NCI-H69 (cell line): Measurements from ENCODE around the gene IL22RA1.

Source experiments
- DNase-seq: peaks from one replicate; lab custom pipeline; 2025; lab: John Stamatoyannopoulos, UW

Gene IL22RA1

GRCh38 chr1:24138476-24139221 lies 4.3 kb downstream of the IL22RA1 start:
- no peak for DNase-seq

- no peak for DNase-seq
These were observed 5.9 kb downstream of the IL22RA1 start for GRCh38 chr1:24136956-24137539.

GRCh38 chr1:24134376-24134775 lies 8.6 kb downstream of the IL22RA1 start:
- no peak for DNase-seq

DNA sequence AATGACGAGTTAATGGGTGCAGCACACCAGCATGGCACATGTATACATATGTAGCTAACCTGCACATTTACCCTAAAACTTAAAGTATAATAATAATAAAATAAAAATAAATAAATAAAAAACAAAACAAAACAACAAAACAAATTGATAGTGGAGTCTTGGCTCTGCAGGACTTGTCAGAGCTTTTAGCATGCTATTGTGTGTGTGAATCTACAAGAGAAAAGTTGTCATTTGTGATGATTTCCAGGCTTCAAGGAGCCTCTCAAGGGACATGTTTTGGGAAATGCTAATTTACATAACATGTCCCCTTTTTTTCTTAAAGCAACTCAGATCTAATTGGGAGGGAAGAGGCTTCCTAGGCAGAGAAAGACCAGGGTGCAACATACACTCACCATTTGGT lies 9.1 kb downstream of the IL22RA1 start:
- DNase-seq, result no peak

DNA sequence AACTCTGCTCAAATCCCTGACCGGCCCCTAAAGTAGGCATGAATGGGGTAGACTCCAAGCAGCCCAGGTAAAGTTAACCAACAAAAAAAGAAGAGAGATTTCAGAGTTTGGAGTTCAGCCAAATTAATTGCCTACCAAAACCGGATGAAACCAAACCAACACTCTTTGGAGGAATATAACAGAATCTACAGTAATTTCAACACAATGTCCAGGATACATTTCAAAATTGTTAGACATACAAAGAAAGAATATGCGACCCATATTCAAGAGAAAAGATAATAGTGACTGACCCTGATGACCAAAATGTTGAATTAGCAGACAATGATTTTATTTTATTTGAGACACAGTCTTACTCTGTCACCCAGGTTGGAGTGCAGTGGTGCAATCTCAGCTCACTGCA lies 12.6 kb downstream of the IL22RA1 start:
- no peak for DNase-seq

DNA sequence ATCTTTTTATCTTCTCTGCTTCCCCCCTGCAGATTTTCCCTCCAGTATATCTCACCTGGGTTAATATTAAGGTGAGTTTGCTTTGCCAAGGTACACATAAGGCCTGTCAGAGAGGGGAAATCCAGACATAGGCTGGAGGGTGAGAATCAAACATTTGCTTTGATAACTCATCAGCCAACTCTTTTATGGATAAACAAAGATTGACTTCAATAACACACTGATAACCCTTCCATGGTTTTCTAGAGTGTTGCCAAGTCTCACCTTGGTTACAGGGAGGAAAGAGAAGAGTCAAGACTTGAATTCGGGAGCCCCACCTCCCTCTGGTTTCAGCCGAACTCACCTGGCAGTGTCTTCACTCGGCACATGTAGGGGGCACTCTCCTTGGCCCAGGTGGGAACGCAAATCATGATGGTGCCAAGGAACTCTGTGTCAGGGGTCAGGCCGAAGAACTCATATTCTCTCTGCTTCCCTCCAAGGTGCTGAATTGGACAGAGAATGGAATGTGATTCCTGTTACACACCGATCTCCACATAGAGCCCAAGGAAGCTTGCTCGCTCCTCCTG lies 15.1 kb downstream of the IL22RA1 start:
- no peak for DNase-seq

DNA sequence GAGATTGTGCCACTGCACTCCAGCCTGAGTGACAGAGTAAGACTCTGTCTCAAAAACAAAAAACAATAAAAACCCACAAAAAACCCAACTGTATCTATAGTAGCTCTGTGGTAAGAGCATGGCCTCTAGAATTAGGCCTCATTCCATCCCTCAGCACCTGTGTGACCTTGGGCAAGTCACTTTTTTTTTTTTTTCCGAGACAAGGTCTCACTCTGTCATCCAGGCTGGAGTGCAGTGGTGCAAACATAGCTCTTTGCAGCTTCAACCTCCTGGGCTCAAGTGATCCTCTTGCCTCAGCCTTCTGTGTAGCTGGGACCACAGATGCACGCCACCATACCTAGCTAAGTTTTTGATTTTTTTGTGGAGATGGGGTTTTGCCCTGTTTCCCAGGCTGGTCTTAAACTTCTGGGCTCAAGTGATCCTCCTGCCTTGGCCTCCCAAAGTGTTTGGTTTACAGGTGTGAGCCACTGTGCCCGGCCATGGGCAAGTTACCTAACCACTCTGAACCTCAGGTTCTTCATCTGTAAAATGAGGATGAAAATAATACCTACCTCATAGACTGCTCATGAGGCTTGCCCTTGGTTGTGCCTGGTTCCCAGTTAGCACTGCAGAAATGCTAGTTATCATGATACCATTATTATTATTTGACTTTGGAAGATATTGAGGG lies 15.7 kb downstream of the IL22RA1 start:
- no peak for DNase-seq

DNA sequence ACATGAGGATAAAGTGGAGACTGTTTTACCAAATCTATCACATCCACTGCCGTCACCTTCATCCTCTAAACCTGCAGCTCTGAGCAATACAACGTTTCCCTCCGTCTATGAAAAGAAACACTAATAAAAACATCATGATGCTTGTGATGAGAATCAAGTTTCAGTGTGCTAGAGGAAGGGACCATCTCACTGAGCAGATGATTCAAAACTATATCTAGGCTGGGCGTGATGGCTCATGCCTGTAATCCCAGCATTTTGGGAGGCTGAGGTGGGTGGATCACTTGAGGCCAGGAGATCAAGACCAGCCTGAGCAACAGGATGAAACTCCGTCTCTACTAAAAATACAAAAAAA lies 16.3 kb downstream of the IL22RA1 start:
- DNase-seq, result no peak

DNA sequence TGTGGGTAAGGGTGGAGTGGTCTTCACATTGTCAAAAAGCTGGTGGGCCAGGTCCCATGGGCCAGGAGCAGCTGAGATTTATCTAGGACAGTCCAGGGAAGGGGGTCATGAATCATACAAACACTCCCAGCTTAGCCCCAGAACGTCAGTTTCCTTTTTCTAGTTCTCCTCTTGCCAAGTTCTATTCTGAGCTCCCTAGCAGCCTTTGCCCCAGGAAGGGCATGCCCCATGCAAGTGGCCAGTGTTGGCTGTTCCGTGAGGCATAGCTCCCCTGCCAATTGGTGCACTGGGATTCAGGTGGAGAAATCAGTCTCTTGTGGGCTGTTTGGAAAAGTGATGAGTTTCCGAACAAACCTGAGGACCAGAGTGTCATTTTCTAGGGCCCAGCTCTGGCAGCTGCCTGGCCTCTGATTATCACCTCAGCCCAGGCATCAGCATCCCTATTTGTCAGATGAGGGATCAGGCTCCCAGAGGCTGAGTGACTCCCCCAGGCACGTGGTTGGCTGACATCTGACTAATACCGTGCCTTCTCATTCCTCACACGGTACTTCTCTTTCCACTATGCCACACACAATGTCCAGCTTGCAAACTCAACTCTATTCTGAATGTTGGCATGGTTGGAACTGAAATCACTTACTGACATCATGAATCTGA lies 16.8 kb downstream of the IL22RA1 start:
- DNase-seq, result no peak

DNA sequence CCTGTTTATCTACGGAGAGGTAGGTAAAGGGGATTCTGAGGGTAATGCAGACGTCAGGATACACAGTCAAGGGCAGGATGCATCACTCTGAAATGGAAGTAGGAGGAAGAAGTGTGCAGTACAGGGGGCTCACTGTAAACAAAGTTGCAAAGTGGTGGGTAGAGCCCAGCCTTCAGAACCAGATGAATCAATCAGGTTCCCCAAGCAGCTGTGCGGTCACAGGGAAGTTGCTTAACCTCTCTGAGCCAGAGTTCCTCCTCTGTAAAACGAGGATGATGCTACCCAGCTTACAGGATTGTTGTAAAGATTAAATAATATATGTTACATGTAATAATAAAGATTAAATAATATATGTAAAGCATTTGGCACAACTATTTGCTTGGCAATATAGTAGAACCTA lies 17.5 kb downstream of the IL22RA1 start:
- no peak for DNase-seq

DNA sequence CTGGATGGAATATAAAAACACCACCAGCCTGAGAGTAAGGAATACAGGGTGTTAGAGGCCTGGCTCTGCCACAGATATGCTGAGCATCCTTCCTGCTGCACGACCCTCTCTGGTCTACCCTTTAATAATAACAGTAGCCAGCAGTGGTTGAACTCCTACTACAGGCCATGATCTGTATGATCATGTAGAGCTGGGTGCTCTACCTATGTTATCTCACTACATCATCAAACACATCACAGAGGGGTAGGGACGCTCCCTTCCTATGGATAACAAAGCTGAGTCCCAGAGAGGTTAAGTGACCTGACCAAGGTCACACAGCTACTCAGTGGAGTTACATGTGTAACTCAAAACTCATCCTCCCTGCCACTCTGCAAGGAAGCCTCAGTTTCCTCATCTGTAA lies 18.0 kb downstream of the IL22RA1 start:
- DNase-seq, result no peak

- no peak for DNase-seq
These were observed 19.3 kb downstream of the IL22RA1 start for GRCh38 chr1:24123611-24124010.

DNA sequence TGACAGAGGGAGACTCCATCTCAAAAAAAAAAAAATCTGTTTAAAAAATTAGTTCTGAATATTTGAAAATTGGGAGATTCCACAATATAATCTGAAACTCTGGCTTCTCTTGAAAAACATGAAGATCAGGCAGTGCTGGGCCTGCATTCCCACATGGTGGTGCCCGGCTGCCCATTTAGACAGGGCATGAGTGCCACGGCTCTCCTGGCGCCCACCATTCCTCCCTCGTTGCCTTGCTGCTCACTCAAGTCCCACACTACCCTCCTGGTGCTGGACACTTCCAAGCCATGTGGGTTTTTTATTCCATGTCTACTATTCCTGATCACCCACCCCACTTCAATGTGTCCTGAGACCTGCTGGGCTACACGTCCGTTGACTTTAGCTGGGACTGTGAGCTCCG lies 20.2 kb downstream of the IL22RA1 start:
- DNase-seq, result no peak

DNA sequence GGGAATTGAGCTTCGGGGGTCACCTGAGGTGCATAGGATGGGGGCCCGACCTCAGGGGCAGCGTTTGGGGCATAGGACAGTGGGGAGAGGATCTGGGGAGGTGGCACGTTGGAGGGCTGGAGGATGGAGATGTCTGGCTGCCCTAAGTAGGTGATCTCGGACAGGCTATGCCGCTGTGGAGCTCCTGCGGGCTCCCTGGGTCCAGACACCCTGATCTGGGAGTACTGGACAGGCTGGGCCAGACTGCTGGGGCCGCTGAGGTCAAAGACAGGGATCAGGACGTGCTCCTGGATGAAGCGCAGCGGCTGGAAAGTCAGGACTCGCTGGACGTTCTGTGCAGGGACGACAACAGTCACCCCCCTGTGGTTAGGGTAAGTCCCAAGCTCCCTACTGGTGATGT lies 21.5 kb downstream of the IL22RA1 start:
- DNase-seq, result no peak

- no peak for DNase-seq
These were observed 22.0 kb downstream of the IL22RA1 start for GRCh38 chr1:24120965-24121364.

- no peak for DNase-seq
These were observed 22.8 kb downstream of the IL22RA1 start for GRCh38 chr1:24119859-24120756.

DNA sequence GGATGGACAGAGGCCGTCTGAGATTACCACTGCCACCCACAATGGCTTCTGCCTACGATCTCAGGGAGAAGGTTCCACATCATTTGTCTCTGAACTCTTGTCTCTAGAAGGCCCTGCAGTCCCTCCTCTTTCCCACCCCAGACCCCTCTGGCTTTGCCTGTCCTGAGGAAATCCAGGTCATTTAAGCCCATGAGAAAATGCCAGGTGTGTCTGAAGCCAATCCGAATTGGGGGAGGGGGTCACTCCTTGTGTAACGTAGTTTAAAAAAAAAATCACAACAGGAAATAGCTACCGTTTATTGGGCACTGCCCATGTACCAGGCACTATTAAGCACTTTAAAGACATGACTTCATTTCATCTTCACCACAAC lies 23.5 kb downstream of the IL22RA1 start:
- DNase-seq, result no peak

DNA sequence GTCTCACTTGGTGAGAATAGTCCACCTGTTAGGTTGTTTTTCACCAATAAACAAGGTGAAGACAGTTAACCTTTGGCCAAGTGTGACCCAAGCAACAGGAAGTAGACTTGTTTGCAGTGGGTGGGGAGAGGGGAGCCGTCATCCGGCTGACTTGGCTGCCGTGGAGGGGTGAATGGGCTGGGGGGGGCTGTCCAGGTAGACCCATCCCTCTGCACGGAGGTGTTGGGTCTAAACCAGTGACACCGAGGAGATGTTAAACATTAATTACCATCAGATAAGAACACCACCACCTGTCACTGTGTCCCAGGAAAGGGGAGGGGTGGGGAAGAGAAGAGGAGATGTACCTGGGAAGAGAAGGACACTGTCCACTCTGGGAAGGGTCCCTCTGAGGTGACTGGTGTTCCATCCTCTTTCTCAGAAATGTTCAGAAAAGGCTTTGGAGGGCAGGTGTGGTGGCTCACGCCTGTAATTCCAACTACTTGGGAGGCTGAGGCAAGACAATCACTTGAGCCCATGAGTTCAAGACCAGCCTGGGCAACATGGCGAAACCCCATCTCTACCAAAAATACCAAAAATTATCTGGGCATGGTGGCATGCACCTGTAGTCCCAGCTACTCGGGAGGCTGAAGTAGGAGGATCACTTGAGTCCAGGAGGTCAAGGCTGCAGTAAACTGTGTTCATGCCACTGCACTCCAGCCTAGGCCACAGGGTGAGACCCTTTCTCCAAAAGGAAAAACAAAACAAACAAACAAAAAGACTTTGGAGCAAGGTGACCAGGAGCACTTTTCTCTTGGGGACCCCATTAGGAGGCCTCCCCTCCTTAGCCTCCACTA lies 24.3 kb downstream of the IL22RA1 start:
- DNase-seq, result no peak

DNA sequence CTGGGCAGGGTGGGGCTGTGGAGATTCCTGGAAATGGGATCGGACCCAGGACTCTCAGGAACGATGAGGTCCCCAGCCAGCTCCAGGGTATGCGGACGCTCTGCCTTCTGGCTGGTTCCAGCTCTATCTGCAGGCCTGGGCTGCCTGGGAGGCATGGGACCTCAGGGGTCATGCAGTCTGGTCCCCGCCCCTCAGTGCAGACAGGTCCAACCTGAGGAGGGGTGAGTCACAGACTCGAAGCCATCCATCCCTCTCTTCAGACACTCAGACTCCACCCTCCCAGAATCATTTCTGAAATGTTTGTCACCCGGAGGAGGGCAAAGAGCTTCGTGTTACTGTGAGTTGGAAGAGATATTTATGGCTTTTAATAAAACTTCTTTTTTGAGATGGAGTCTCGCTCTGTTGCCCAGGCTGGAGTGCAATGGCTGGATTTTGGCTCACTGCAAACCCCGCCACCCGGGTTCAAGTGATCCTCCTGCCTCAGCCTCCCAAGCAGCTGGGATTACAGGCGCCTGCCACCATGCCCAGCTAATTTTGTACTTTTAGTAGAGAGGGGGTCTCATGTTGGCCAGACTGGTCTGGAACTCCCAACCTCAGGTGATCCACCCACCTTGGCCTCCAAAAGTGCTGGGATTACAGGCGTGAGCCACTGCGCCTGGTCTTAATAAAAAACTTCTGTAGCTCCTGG lies 25.1 kb downstream of the IL22RA1 start:
- no peak for DNase-seq

DNA sequence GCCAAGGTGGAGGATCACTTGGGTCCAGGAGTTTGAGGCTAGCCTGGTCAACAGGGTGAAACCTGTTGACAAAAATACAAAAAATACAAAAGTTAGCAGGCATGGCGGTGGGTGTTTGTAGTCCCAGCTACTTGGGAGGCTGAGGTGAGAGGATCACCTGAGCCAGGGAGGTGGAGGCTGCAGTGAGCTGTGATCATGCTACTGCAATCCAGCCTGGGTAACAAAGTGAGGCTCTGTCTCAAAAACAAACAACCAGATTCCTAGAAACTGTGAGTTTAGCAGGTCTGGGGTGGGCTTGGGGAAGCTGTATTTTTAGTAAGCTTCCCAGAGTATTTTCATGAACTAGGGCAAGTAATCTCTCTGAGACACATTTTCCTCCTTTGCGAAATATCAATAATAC lies 25.8 kb downstream of the IL22RA1 start:
- no peak for DNase-seq
